ENCODE results near the gene TPM1.

The TPM1 gene

DNA sequence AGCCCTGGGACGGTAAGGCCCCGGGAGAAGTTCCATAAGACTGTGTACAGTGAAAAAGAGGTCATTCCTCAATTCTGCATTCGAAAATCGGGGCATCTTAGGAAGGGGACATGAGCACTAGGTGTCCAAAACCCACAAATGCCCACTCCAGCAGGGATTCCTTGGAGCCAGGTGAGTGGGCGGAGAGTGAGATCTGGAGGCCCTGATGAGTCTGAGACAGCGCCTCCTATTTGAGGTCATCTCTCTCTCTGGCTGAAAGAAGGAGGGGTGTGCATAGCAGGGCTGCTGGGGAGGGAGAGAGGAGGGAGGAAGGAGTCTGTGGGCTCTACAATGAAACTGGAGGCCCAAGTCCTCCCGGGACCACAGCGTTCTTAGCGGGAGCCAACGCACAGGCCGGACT is 41.0 kb downstream of the TPM1 start:
- no peaks in the 10 kb centered on the region for H3K27me3 ChIP-seq (ENCODE audit: insufficient read depth, low read length)
- no peaks in the 10 kb centered on the region for H3K9me3 ChIP-seq (ENCODE audit: low read length)
- H3K4me1 ChIP-seq (ENCODE audit: insufficient read depth, low read length), result peaks cover under 1% of the 10 kb centered on the region
- no peaks in the 10 kb centered on the region for H3K36me3 ChIP-seq (ENCODE audit: insufficient read depth, low read length)
- no peak overlapping the region for H2AFZ ChIP-seq (ENCODE audit: low read depth, low read length)
- no peak overlapping the region for H3K4me3 ChIP-seq (ENCODE audit: low read length)

DNA sequence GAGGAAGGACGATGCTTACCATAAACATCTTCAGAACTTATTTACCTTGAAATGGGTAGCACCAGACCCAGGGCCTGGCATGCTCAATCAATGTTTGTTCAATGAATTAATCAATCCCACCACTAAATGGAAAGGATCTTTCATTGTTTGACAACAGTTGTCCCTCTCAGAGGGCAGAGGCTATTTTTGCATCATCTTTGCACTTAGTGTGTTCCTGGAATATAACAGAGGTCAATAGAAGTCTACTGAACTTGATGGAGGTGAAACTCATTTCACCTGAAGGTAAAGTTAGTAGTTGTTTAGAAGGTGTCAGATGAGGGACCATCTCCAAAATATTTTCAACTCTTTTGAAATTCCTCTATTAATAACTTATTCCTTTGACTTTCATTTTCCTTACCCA is 42.3 kb downstream of the TPM1 start:
- Histone ChIP-seq H2AFZ (ENCODE audit: low read depth, low read length) (no peak overlapping the region), H3K9me3 (ENCODE audit: low read length) (no peaks in the 10 kb centered on the region), H3K4me3 (ENCODE audit: low read length) (no peak overlapping the region), H3K4me1 (ENCODE audit: insufficient read depth, low read length) (peaks cover 2% of the 10 kb centered on the region), H3K36me3 (ENCODE audit: insufficient read depth, low read length) (no peaks in the 10 kb centered on the region), H3K27me3 (ENCODE audit: insufficient read depth, low read length) (no peaks in the 10 kb centered on the region)

DNA sequence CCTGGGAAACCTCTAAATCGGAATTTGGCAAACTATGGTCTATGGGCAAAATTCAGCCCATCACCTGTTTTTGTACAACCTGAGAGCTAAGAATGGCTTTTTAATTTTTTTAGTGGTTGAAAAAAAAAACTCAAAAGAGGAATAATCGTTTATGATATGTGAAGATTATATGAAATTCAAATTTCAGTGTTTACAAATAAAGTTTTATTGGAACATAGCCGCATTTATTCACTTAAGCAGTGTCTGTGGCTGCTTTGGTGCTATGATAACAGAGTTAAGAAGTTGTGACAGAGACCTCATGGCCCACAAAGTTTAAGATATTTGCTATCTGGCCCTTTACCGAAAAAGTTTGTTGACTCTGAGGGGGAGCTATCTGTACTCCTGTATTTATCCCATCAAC is 42.7 kb downstream of the TPM1 start:
- Histone ChIP-seq H3K27me3 (ENCODE audit: insufficient read depth, low read length) (no peaks in the 10 kb centered on the region), H3K36me3 (ENCODE audit: insufficient read depth, low read length) (no peaks in the 10 kb centered on the region)

DNA sequence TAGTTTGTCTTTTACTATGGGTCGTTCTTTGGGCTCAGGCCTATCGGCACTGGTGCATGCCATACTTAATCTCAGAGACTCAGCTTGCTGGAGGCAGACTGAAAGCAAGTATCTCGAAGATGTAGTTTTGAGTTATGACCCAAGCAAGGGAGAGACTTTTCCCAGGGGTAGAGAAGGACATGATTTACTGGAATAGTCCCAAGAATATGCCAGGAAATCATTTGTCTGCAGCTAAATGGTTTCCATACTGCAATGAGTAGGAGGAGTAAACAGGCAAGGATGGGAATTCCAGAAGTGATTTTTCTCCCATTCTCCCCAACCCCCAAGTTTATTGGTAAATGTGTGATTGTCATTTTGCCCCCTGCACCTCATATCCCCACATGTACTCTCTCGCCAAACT is 43.7 kb downstream of the TPM1 start:
- no peaks in the 10 kb centered on the region for H3K9me3 ChIP-seq (ENCODE audit: low read length)
- no peaks in the 10 kb centered on the region for H3K27me3 ChIP-seq (ENCODE audit: insufficient read depth, low read length)
- no peak overlapping the region for H3K4me3 ChIP-seq (ENCODE audit: low read length)
- no peak overlapping the region for H2AFZ ChIP-seq (ENCODE audit: low read depth, low read length)
- H3K36me3 ChIP-seq (ENCODE audit: insufficient read depth, low read length), result no peaks in the 10 kb centered on the region
- H3K4me1 ChIP-seq (ENCODE audit: insufficient read depth, low read length), result peaks cover 2% of the 10 kb centered on the region

More for the DNA sequence above, 42.7 kb downstream of the TPM1 start:
- Histone ChIP-seq H3K9me3 (ENCODE audit: low read length) (no peaks in the 10 kb centered on the region), H3K4me3 (ENCODE audit: low read length) (no peak overlapping the region), H3K4me1 (ENCODE audit: insufficient read depth, low read length) (peaks cover 2% of the 10 kb centered on the region), H2AFZ (ENCODE audit: low read depth, low read length) (no peak overlapping the region)

DNA sequence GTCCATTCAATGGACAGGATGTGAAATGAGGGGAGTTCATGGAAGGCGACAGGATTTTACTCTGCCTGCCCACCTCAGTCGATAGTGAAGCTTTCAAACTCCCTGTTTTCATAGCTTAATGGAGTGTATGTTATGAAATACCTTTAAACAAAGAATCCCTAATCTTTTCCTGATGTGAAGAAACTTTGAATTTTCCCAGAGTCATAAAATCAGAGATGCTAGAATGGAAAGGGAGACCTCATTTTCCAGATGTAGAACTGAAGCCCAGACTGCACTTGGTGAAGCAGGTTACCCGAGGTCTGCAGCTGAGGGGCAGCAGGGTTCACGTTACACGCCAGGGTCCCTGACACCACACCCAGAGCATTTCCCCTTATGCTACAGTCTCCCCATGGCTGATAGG is 44.4 kb downstream of the TPM1 start:
- Histone ChIP-seq H3K4me3 (ENCODE audit: low read length) (no peak overlapping the region), H2AFZ (ENCODE audit: low read depth, low read length) (no peak overlapping the region), H3K36me3 (ENCODE audit: insufficient read depth, low read length) (no peaks in the 10 kb centered on the region), H3K9me3 (ENCODE audit: low read length) (no peaks in the 10 kb centered on the region), H3K4me1 (ENCODE audit: insufficient read depth, low read length) (peaks cover 2% of the 10 kb centered on the region), H3K27me3 (ENCODE audit: insufficient read depth, low read length) (no peaks in the 10 kb centered on the region)

DNA sequence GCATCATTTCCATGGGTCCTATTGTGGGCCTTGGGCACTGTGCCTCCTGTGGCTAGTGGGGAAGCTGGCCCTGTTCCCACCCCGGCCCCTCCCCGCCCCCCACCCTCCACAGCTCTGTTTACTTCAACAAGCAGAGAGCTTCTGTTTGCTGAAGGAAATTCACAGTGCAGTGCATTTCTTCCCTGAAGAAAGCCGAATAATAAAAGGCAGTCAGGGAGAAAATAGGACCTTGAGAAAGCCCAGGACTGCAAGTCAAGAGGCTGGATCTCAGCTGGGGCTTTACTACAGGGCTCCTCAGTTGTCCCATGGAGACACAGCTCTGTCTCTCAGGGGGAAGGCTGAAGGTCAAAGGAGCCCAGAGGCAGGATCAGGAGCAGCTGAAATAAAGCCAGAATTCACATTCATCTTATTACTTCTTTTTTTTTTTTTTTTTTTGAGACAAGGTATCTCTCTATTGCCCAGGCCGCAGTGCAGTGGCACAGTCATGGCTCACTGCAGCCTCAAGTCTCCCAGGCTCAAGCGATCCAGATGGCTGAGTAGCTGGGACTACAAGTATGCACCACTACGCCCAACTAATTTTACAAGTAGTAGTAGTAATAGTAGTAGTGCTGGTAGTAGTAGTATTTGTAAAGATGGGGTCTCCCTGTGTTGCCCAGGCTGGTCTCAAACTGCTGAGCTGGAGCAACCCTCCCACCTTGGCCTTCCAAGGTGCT is 46.1 kb downstream of the TPM1 start:
- no peaks in the 10 kb centered on the region for H3K9me3 ChIP-seq (ENCODE audit: low read length)
- no peak overlapping the region for H3K4me3 ChIP-seq (ENCODE audit: low read length)
- H3K27me3 ChIP-seq (ENCODE audit: insufficient read depth, low read length), result no peaks in the 10 kb centered on the region
- peaks cover 2% of the 10 kb centered on the region for H3K4me1 ChIP-seq (ENCODE audit: insufficient read depth, low read length)
- no peaks in the 10 kb centered on the region for H3K36me3 ChIP-seq (ENCODE audit: insufficient read depth, low read length)
- H2AFZ ChIP-seq (ENCODE audit: low read depth, low read length), result no peak overlapping the region

DNA sequence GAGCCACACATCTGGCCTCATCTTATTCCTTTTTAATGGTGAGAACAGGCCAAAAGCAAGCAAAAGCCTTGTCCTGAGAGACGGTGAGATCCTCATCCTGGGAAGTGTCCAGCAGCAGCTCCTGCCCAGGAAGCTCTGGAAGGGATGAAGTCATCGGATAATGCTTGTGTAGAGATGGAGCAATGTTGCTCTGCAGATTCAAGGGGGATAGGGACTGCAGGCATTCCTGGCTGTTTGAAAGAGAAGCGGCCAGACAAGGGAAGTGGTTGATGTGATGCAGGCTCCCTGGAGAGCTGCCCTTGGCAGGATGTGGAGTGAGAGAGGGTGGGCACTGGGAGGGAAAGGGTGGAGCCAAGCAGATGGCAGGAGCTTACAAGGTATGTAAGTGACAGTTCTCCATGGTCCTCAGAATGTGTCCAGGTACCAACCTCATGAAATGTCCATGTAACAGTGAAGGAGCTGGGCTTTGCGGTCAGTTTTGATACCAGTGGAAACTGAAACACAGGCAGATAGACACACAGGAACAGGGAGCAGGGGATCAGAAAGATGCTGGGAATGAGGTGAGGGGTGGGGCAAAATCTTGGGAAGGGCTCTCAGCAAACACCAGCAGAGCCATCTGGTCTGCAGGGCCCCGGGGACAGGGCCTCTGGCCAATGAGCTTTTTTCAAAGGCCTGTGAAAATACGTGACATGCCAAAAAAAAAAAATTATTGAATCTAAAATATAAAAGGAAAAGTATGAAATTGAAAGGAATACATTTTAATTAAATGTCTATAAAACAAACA is 46.9 kb downstream of the TPM1 start:
- no peaks in the 10 kb centered on the region for H3K36me3 ChIP-seq (ENCODE audit: insufficient read depth, low read length)
- H3K9me3 ChIP-seq (ENCODE audit: low read length), result no peaks in the 10 kb centered on the region
- H3K4me3 ChIP-seq (ENCODE audit: low read length), result no peak overlapping the region

DNA sequence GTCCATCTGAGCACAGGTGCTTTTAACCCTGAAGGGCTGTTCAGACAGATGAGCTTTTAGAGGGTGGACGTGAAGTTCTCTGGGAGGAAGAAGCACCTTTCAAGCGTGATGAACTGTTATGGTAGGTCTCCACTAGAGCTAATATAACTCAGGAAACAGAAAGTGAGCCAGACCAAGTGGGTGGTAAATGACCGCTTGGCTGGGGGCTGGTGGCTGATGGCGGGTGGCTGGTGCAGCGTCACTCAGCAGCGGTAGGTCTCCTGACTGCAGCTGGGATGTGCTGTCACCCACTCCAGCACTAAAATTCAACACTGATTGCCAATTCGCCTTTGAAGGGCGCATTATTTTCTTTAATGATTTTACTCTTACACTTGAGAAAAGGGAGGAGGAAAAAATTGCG is 47.9 kb downstream of the TPM1 start:
- Histone ChIP-seq H3K27me3 (ENCODE audit: insufficient read depth, low read length) (no peaks in the 10 kb centered on the region), H2AFZ (ENCODE audit: low read depth, low read length) (no peak overlapping the region), H3K9me3 (ENCODE audit: low read length) (no peaks in the 10 kb centered on the region), H3K4me1 (ENCODE audit: insufficient read depth, low read length) (peaks cover 8% of the 10 kb centered on the region), H3K36me3 (ENCODE audit: insufficient read depth, low read length) (no peaks in the 10 kb centered on the region), H3K4me3 (ENCODE audit: low read length) (no peak overlapping the region)

More for the DNA sequence above, 46.9 kb downstream of the TPM1 start:
- Histone ChIP-seq H2AFZ (ENCODE audit: low read depth, low read length) (no peak overlapping the region), H3K27me3 (ENCODE audit: insufficient read depth, low read length) (no peaks in the 10 kb centered on the region), H3K4me1 (ENCODE audit: insufficient read depth, low read length) (peaks cover 5% of the 10 kb centered on the region)

DNA sequence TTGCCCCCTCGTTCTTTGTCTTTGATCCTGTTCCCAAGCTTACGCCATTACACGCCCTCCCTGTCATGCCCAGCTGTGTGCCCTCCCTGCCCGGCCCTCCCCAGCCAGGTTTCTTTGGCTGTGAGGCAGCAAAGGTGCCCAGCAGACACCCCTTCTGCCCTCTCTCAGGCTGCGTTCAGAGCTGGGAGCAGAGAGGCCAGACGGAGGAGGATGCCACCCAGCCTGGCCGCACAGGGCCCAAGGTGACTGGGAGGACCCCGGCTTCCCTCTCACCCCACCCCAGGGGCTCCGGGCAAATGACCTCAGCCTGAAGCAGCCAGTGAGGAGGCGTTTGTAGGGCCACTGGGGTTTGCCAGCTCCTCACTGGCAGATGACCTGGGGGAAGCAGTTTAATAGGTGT is 48.3 kb downstream of the TPM1 start:
- no peaks in the 10 kb centered on the region for H3K36me3 ChIP-seq (ENCODE audit: insufficient read depth, low read length)
- no peaks in the 10 kb centered on the region for H3K27me3 ChIP-seq (ENCODE audit: insufficient read depth, low read length)
- no peak overlapping the region for H2AFZ ChIP-seq (ENCODE audit: low read depth, low read length)
- no peak overlapping the region for H3K4me3 ChIP-seq (ENCODE audit: low read length)
- peaks cover 8% of the 10 kb centered on the region for H3K4me1 ChIP-seq (ENCODE audit: insufficient read depth, low read length)
- H3K9me3 ChIP-seq (ENCODE audit: low read length), result no peaks in the 10 kb centered on the region

DNA sequence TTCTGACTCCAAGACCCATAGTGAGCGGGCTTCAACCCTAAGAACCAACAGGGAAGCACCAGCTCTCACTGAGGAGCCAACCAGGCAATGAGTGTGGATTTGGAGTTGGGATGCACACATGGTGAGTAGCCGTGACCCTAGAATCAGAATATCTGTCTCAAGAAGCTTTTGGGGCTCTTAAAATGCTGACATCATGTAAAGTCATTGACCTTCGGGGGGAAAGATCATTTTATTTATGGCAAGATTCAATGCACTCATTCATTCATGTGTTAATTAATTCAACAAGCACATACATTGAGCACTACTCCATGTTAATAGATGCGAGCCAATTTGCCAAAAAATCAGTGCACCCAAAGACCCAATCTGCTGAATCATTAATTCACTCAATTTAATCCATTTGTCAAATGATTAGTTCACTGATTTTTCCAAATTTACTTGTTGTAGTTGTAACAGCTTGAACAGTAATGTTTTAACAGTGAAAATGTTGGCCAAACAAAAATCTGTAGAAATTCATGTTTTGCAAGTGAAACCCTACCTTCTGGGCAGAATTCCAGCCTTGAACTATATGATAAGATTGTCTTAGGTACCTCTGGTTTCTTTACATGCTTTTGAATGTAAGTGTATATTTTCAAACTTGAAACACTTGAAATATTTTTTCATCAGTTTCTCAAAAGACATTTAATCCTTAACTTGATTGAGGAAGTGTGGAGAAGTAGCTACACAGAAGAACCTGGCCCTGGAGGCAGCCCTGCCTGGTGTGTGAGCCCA is 49.3 kb downstream of the TPM1 start:
- Histone ChIP-seq H3K9me3 (ENCODE audit: low read length) (no peaks in the 10 kb centered on the region), H3K4me1 (ENCODE audit: insufficient read depth, low read length) (peaks cover 8% of the 10 kb centered on the region), H3K27me3 (ENCODE audit: insufficient read depth, low read length) (no peaks in the 10 kb centered on the region)

DNA sequence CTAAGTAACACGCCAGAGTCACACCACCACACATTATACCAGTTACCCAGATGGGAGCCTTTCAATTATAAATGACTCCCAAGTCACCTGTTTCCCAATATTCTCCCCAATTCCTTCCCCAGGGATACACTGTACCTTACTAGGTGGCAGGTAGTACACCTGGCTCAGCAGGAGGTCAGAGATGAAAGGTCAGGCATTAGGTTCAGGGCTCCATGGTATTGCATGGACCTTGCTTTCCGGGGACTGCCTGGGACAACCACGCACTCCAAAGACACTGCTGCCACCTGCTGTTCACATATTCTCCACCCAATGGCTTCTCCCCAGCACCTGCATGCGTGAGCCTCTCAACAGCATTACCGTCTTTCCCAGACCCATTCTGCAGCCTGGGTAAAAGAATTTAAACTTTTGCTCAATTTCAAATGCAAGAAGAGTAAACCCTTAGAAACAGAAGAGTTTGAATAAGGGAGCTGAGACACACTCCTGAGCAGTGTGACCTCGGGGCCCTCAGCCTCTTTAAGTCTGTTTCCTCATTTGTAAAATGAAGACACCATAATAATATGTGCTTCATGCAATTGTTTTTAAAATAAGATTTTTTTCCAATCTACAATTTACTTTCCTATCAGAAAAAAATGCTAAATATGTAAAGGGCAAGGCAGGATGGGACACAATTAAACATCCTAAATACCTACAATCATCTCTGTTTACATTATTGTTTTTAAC is 51.1 kb downstream of the TPM1 start:
- no peaks in the 10 kb centered on the region for H3K27me3 ChIP-seq (ENCODE audit: insufficient read depth, low read length)
- H2AFZ ChIP-seq (ENCODE audit: low read depth, low read length), result no peak overlapping the region
- peaks cover 7% of the 10 kb centered on the region for H3K4me1 ChIP-seq (ENCODE audit: insufficient read depth, low read length)
- no peaks in the 10 kb centered on the region for H3K9me3 ChIP-seq (ENCODE audit: low read length)
- H3K4me3 ChIP-seq (ENCODE audit: low read length), result no peak overlapping the region
- H3K36me3 ChIP-seq (ENCODE audit: insufficient read depth, low read length), result no peaks in the 10 kb centered on the region

More for the DNA sequence above, 49.3 kb downstream of the TPM1 start:
- Histone ChIP-seq H3K4me3 (ENCODE audit: low read length) (no peak overlapping the region), H3K36me3 (ENCODE audit: insufficient read depth, low read length) (no peaks in the 10 kb centered on the region), H2AFZ (ENCODE audit: low read depth, low read length) (no peak overlapping the region)

DNA sequence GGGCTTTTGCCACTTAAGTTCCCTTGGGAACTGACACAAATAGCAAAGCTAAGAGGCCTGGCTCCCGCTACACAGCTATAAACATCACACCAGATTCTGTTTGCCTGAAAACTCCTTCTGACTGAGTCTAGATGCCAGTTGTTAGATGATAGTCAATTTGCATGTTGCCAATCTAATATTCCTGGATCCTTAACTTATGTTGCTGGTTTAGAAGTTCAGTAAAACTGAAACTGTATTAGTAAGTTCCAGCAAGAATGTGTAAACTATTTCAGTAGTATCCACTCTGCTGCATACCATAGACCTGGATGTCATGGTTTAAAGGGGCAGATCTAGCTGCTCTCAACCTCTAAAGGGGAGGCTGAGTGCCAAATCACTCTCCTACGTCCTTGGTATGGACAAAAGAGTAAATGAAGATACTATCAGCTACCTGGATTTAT is 52.0 kb downstream of the TPM1 start:
- H3K4me1 ChIP-seq (ENCODE audit: insufficient read depth, low read length), result peaks cover 6% of the 10 kb centered on the region
- H3K4me3 ChIP-seq (ENCODE audit: low read length), result no peak overlapping the region
- no peaks in the 10 kb centered on the region for H3K9me3 ChIP-seq (ENCODE audit: low read length)
- no peaks in the 10 kb centered on the region for H3K27me3 ChIP-seq (ENCODE audit: insufficient read depth, low read length)
- H3K36me3 ChIP-seq (ENCODE audit: insufficient read depth, low read length), result no peaks in the 10 kb centered on the region
- no peak overlapping the region for H2AFZ ChIP-seq (ENCODE audit: low read depth, low read length)

Data from neuron (in vitro differentiated cells).